Measurements from ENCODE around the gene TCF4. TPM values are rescaled to one million over a fixed set of nuclear protein-coding genes. Genes with fewer than 3 reads are reported as not detected.

The TCF4 gene
- total RNA-seq, 2 experiments from 2014 or later: 75.9 to 76.0 TPM

DNA sequence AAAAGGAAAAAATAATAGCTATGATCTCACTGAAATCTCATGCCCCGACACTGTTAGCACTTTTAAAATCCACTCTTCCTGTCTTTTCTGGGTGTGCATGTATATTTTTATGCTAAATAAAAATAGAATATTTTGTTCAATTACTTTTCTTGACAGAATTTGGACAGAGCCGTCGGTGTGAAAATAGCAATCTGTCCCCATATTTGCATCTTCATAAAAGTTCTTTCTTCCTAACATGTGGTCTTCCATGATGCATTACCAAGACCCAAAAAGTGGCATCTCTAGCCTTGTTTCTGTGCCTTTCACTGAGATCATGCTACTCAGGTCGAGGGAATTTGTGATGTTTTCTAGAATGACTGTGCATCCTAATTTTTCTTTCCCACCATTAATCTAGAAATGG is 329.9 kb downstream of the TCF4 start:
- H3K36me3 ChIP-seq (ENCODE audit: insufficient read depth, low read length): peaks cover 82% of the 10 kb centered on the region
- CTCF ChIA-PET (ENCODE audit: unreplicated experiment): no interaction called here
- intact Hi-C loops (cut with micrococcal nuclease; ENCODE audit: unreplicated experiment): no loop called here
- TF ChIP-seq EZH2phosphoT487 (IDR thresholded peaks at IDR 0.05; ENCODE audit: borderline replicate concordance, low read depth, low read length): no peak
- no peak for TF ChIP-seq CTCF (conservative IDR thresholded peaks at IDR 0.05; ENCODE audit: low read length)
- no peaks in the 10 kb centered on the region for H3K9me2 ChIP-seq (ENCODE audit: insufficient read depth, low read length)
- no peak for DNase-seq (ENCODE audit: low spot score)
- POLR2A ChIA-PET: interaction anchor here (0.6 kb wide), 1 partner anchor 26 kb away, joined by 3 read pairs; no protein-coding TSS in a partner anchor
- H3K27ac ChIP-seq (ENCODE audit: low read depth, low read length, poor library complexity, severe bottlenecking): no peak overlapping the region
- H3K4me2 ChIP-seq (ENCODE audit: low read length): no peak overlapping the region
- H3K9me3 ChIP-seq (ENCODE audit: low read length): no peaks in the 10 kb centered on the region
- H3K4me3 ChIP-seq (ENCODE audit: low read depth, low read length, poor library complexity, severe bottlenecking): no peak overlapping the region
- H3K4me1 ChIP-seq (ENCODE audit: insufficient read depth, low read length, poor library complexity, severe bottlenecking): no peaks in the 10 kb centered on the region
- H2AFZ ChIP-seq (ENCODE audit: low read length): no peak overlapping the region
- no TSS peak for BruUV-seq (replicated peaks)
- no peaks in the 10 kb centered on the region for H3K79me2 ChIP-seq (ENCODE audit: insufficient read depth, low read depth, low read length)
- no peaks in the 10 kb centered on the region for H4K20me1 ChIP-seq (ENCODE audit: insufficient read depth, low read length)

GRCh38 chr18:55256929-55257289 is 331.1 kb downstream of the TCF4 start:
- H3K9me2 ChIP-seq (ENCODE audit: insufficient read depth, low read length): no peaks in the 10 kb centered on the region
- no peaks in the 10 kb centered on the region for H3K79me2 ChIP-seq (ENCODE audit: insufficient read depth, low read depth, low read length)
- H3K36me3 ChIP-seq (ENCODE audit: insufficient read depth, low read length): peaks cover 81% of the 10 kb centered on the region
- no peak overlapping the region for H3K27ac ChIP-seq (ENCODE audit: low read depth, low read length, poor library complexity, severe bottlenecking)
- ChIA-PET CTCF (ENCODE audit: unreplicated experiment) (no interaction called here), POLR2A (no interaction called here)
- intact Hi-C loops (cut with micrococcal nuclease; ENCODE audit: unreplicated experiment): no loop called here
- H3K4me2 ChIP-seq (ENCODE audit: low read length): no peak overlapping the region
- H2AFZ ChIP-seq (ENCODE audit: low read length): no peak overlapping the region
- TF ChIP-seq CTCF (conservative IDR thresholded peaks at IDR 0.05; ENCODE audit: low read length) (no peak), EZH2phosphoT487 (IDR thresholded peaks at IDR 0.05; ENCODE audit: borderline replicate concordance, low read depth, low read length) (no peak)
- H3K4me3 ChIP-seq (ENCODE audit: low read depth, low read length, poor library complexity, severe bottlenecking): no peak overlapping the region
- H3K4me1 ChIP-seq (ENCODE audit: insufficient read depth, low read length, poor library complexity, severe bottlenecking): no peaks in the 10 kb centered on the region
- H4K20me1 ChIP-seq (ENCODE audit: insufficient read depth, low read length): no peaks in the 10 kb centered on the region
- no peaks in the 10 kb centered on the region for H3K9me3 ChIP-seq (ENCODE audit: low read length)
- no peak for DNase-seq (ENCODE audit: low spot score)
- BruUV-seq (replicated peaks): no TSS peak

- Histone ChIP-seq H3K4me2 (ENCODE audit: low read length) (no peak overlapping the region), H3K79me2 (ENCODE audit: insufficient read depth, low read depth, low read length) (no peaks in the 10 kb centered on the region), H3K4me1 (ENCODE audit: insufficient read depth, low read length, poor library complexity, severe bottlenecking) (no peaks in the 10 kb centered on the region), H2AFZ (ENCODE audit: low read length) (no peak overlapping the region), H3K9me2 (ENCODE audit: insufficient read depth, low read length) (no peaks in the 10 kb centered on the region), H3K9me3 (ENCODE audit: low read length) (no peaks in the 10 kb centered on the region), H4K20me1 (ENCODE audit: insufficient read depth, low read length) (no peaks in the 10 kb centered on the region), H3K27ac (ENCODE audit: low read depth, low read length, poor library complexity, severe bottlenecking) (no peak overlapping the region), H3K36me3 (ENCODE audit: insufficient read depth, low read length) (peaks cover 81% of the 10 kb centered on the region), H3K4me3 (ENCODE audit: low read depth, low read length, poor library complexity, severe bottlenecking) (no peak overlapping the region)
- intact Hi-C loops (cut with micrococcal nuclease; ENCODE audit: unreplicated experiment): no loop called here
- ChIA-PET POLR2A (no interaction called here), CTCF (ENCODE audit: unreplicated experiment) (no interaction called here)
- DNase-seq (ENCODE audit: low spot score): no peak
- BruUV-seq (replicated peaks): no TSS peak
- TF ChIP-seq CTCF (conservative IDR thresholded peaks at IDR 0.05; ENCODE audit: low read length): no peak
- TF ChIP-seq EZH2phosphoT487 (IDR thresholded peaks at IDR 0.05; ENCODE audit: borderline replicate concordance, low read depth, low read length): no peak
Measured at GRCh38 chr18:55256226-55256928, 331.6 kb downstream of the TCF4 start.

Data from OCI-LY7 (cell line).